Activated naive CD8-positive, alpha-beta T cell treated with anti-CD3 and anti-CD28 coated beads for 36 hours (primary cell): ENCODE data around the gene ZNF700. TPM values are rescaled to one million over a fixed set of nuclear protein-coding genes. Genes with fewer than 3 reads are reported as not detected.
A peak's percentile ranks its signal among the peaks of the same experiment; 100 is the strongest.
"Not testable (repeated sequence)": the region's sequence is repeated elsewhere in the genome, so short reads cannot be mapped to it uniquely, and the experiment has no call there.

Source experiments
- DNase-seq: peaks from one replicate; pipeline ENCODE4 v3.0.0; 2021
- H3K27ac Mint-ChIP-seq: one replicate; pipeline ENCODE4 v1.8.0; 2022; ENCODE audit warnings: mild to moderate bottlenecking, moderate library complexity, mixed read lengths
- H3K27me3 Mint-ChIP-seq: one replicate; pipeline ENCODE4 v1.8.0; 2022; ENCODE audit warnings: mild to moderate bottlenecking, mixed read lengths
- H3K36me3 Mint-ChIP-seq: one replicate; pipeline ENCODE4 v1.8.0; 2021; ENCODE audit warnings: mild to moderate bottlenecking, mixed read lengths
- H3K4me1 Mint-ChIP-seq: one replicate; pipeline ENCODE4 v1.8.0; 2021; ENCODE audit warnings: mixed read lengths
- H3K4me3 Mint-ChIP-seq: one replicate; pipeline ENCODE4 v1.8.0; 2022; ENCODE audit warnings: mild to moderate bottlenecking, moderate library complexity, mixed read lengths
- H3K9me3 Mint-ChIP-seq: one replicate; pipeline ENCODE4 v1.8.0; 2022; ENCODE audit warnings: mixed read lengths
- total RNA-seq, 2 experiments: library from RNA; stranded (reverse); gene quantifications; one replicate each; pipeline ENCODE4 v1.2.3, GENCODE V29; 2021

The ZNF700 gene
- total RNA-seq = 10 to 100 TPM; 10.2 to 11.3 TPM

DNA sequence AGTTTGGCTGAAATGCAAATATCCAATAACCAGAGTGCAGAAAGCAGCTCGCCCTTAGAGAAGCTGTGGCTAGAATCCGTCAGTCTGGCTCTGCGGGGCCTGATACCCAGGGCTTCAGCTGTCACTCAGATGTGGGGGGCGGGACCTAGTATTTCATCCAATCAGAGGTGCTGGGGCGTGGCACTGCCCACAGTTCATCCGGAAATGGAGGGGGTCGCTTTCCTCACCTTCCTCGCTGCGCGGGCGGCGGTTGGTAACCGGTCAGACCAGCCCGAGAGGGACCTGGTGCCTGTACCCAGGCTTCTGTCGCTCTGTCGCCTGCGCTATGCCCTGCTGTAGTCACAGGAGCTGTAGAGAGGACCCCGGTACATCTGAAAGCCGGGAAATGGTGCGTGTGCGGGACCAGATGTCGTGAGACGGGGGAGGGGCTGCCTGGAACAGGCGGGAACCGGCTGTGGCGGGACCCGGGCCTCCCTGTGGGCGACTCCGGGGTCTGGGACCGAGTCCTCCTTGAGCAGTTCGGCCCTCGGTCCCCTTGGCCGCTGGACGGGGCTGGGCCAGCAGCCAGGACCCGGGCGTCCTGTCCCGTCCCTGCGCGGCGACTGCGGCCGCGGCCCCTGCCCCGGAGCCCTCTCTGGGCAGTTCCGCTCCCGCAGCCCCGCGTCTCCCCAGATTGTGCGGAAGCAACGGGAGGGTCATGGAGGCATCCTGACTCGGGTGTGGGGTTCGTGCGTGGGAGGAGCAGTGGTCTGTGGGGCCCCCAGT, at the start of gene ZNF700:
TSS of gene ZNF700 (plus strand) at position 222 of the 765 bp plus-strand sequence. CDS start at position 326, 104 bp downstream.
- H3K4me3 Mint-ChIP-seq = peak within 1 kb of the TSS; percentile 83
- H3K9me3 Mint-ChIP-seq = peaks cover under 1% of the 10 kb centered on the region
- peaks cover 35% of the 10 kb centered on the region for H3K4me1 Mint-ChIP-seq
- peaks cover 32% of the 10 kb centered on the region for H3K36me3 Mint-ChIP-seq
- H3K27ac Mint-ChIP-seq = peak within 1 kb of the TSS; percentile 99
- peak; percentile 91 for DNase-seq
- H3K27me3 Mint-ChIP-seq = peaks cover 4% of the 10 kb centered on the region

GRCh38 chr19:11879687-11880266, 45.1 kb upstream of the ZNF700 start:
- DNase-seq = peak; percentile 42
- H3K9me3 Mint-ChIP-seq, H3K27ac Mint-ChIP-seq, H3K27me3 Mint-ChIP-seq, H3K4me1 Mint-ChIP-seq, H3K36me3 Mint-ChIP-seq, H3K4me3 Mint-ChIP-seq: not testable (repeated sequence)

DNA sequence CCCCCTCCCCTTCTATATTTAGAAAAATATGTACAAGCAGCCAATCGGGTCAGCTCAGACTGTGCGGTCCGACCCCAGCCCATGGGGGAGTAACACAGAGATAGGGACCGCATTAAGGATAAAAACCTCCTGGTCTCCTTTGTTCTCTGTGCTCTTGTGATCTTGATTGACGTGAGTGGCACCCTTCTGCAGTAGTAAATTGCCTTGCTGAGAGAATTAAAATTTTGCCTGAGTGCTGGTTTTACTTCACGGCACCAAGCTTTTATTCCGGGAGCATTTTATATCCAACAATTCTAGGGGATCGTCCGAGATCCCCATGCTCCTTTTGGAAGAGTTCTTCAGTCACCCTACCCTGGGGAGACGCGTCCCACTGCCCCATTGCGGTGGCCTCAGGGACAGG, 44.3 kb upstream of the ZNF700 start:
- no peak for DNase-seq
- Mint-ChIP-seq H3K36me3 (no peaks in the 10 kb centered on the region), H3K27me3 (no peaks in the 10 kb centered on the region), H3K4me1 (peaks cover 2% of the 10 kb centered on the region), H3K27ac (no peak overlapping the region), H3K4me3 (no peak overlapping the region), H3K9me3 (no peaks in the 10 kb centered on the region)

DNA sequence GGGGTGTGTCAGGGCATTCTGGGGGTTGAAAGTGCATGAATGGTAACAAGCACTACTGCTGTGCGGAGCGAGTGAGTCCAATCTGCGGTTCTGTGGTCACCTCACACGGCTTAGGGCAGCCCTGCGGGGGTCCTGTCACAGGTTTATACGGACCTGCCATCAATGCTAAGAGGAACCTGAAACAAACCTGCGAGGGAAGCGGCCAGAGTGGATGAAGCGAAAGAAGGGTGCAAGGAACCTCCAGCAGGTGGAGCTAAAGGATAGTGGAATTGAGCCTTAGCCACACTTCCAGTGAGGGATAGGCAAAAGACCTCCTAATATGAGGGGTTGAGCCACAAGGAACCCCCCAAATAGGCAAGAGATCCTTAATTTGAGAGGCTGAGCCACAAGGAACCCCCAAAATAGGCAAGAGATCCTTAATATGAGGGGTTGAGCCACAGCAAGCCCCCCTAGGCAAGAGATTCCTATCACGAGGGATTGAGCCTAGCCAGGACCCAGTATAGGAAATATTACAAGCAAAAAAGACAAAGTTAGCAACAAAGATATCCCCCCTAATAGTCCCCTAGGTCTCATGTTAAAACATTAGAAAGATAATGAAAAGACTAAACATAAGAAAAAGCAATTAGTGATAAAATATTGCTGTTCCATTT, 43.6 kb upstream of the ZNF700 start:
- no peak overlapping the region for H3K4me3 Mint-ChIP-seq
- no peaks in the 10 kb centered on the region for H3K9me3 Mint-ChIP-seq
- H3K4me1 Mint-ChIP-seq = peaks cover 2% of the 10 kb centered on the region
- H3K36me3 Mint-ChIP-seq = no peaks in the 10 kb centered on the region
- peak; percentile 53 for DNase-seq
- no peak overlapping the region for H3K27ac Mint-ChIP-seq
- H3K27me3 Mint-ChIP-seq = no peaks in the 10 kb centered on the region

GRCh38 chr19:11882606-11883005, 42.3 kb upstream of the ZNF700 start:
- DNase-seq = no peak
- Mint-ChIP-seq H3K27me3 (no peaks in the 10 kb centered on the region), H3K4me3 (no peak overlapping the region), H3K36me3 (no peaks in the 10 kb centered on the region), H3K27ac (no peak overlapping the region), H3K4me1 (peaks cover 7% of the 10 kb centered on the region), H3K9me3 (no peaks in the 10 kb centered on the region)

DNA sequence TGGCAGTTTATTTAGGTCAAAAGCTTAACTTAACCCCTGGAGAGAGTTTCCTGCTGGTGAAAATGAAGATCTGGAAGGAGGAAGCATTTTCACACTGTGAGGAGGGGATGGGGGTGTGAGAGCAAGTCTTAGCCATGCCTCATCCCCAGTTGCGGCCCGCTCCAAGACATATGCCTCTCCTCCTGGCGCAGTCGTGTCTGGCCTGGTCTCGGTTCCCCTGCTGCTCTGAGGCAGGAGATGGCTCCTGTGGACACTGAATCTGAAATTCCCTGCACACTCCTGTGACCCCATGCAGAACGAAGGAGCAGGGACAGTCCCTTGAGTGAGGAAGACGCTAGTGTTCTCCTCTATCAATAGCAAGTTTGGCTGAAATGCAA, 37.7 kb upstream of the ZNF700 start:
- Mint-ChIP-seq H3K4me3 (peak overlapping the region; percentile 85), H3K27ac (peak overlapping the region; percentile 66), H3K27me3 (no peaks in the 10 kb centered on the region), H3K36me3 (peaks cover 2% of the 10 kb centered on the region), H3K9me3 (no peaks in the 10 kb centered on the region), H3K4me1 (peaks cover 21% of the 10 kb centered on the region)
- no peak for DNase-seq

DNA sequence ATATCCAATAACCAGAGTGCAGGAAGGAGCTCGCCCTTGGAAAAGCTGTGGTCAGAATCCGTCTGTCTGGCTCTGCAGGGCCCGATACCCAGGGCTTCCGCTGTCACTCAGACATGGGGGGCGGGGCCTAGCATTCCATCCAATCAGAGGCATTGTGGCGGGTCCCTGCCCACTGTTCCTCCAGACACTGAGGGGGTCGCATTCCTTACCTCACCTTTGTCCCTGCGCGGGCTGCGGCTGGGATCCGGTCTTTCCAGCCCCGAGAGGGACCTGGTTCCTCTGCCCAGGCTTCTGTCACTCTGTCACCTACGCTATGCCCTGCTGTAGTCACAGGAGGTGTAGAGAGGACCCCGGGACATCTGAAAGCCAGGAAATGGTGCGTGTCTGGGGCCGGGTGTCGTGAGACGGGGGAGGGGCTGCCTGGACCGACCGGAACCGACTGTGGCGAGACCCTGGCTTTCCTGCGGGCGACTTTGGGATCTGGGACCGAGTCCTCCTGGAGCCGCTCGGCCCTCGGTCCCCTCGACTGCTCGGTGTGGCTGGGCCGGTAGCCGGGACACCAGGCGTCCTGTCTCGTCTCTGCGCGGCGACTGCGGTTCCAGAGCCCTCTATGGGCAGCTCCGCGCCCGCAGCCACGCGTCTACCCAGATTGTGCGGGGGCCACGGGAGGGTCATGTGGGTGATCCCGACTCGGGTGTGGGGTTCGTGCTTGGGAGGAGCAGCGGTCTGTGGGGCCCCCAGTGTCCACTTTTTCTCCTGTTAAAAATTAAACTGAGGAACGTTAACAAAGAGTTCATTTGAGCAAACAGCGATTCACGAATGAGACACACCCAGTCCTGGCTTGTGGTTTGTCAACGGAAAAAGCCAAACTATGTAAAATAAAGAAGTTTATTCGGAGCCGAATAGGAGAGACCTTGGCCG, 37.0 kb upstream of the ZNF700 start, which contains the start of gene ZNF69:
TSS of gene ZNF69 (plus strand) at position 172 of the 921 bp plus-strand sequence. CDS start at position 314, 142 bp downstream.
- Mint-ChIP-seq H3K4me1 (peaks cover 21% of the 10 kb centered on the region), H3K4me3 (peak within 1 kb of the TSS; percentile 85), H3K27me3 (no peaks in the 10 kb centered on the region), H3K36me3 (peaks cover 2% of the 10 kb centered on the region), H3K27ac (peak within 1 kb of the TSS; percentile 66), H3K9me3 (no peaks in the 10 kb centered on the region)
- peak; percentile 68 for DNase-seq

GRCh38 chr19:11889901-11890300, 35.0 kb upstream of the ZNF700 start:
- Mint-ChIP-seq H3K36me3 (peaks cover 17% of the 10 kb centered on the region), H3K4me1 (peaks cover 23% of the 10 kb centered on the region)
- not testable (repeated sequence) for H3K27ac Mint-ChIP-seq, H3K27me3 Mint-ChIP-seq, DNase-seq, H3K9me3 Mint-ChIP-seq, H3K4me3 Mint-ChIP-seq

GRCh38 chr19:11890634-11891033, 34.3 kb upstream of the ZNF700 start:
- peaks cover 6% of the 10 kb centered on the region for H3K9me3 Mint-ChIP-seq
- H3K27me3 Mint-ChIP-seq = no peaks in the 10 kb centered on the region
- H3K4me3 Mint-ChIP-seq = no peak overlapping the region
- H3K36me3 Mint-ChIP-seq = peaks cover 24% of the 10 kb centered on the region
- DNase-seq = no peak
- no peak overlapping the region for H3K27ac Mint-ChIP-seq
- H3K4me1 Mint-ChIP-seq = peaks cover 23% of the 10 kb centered on the region

GRCh38 chr19:11894851-11895250, 30.1 kb upstream of the ZNF700 start:
- H3K4me3 Mint-ChIP-seq = no peak overlapping the region
- H3K9me3 Mint-ChIP-seq = peaks cover 21% of the 10 kb centered on the region

DNA sequence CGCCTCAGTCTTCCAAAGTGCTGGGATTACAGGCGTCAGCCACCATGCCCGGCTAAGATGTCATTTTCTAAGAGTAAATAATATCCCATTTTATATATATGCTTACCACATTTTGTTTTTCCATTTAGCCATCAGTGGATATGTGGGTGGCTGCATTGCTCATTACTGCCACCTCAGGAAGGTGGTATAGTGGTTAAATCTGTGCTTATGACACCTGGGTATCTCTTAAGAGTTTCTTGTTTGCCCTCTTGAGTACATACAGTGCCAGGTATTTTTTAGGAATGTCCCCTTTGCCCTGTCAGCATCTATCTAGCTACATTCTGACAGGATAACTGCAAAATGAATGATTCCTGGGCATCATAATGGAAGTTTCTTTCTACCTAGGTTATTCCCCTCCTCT, 22.7 kb upstream of the ZNF700 start:
- no peak overlapping the region for H3K4me3 Mint-ChIP-seq
- H3K27me3 Mint-ChIP-seq = no peaks in the 10 kb centered on the region
- H3K9me3 Mint-ChIP-seq = peaks cover 59% of the 10 kb centered on the region
- no peak for DNase-seq
- no peaks in the 10 kb centered on the region for H3K4me1 Mint-ChIP-seq
- H3K27ac Mint-ChIP-seq = no peak overlapping the region
- H3K36me3 Mint-ChIP-seq = peaks cover 80% of the 10 kb centered on the region

More at GRCh38 chr19:11894851-11895250, 30.1 kb upstream of the ZNF700 start:
- Mint-ChIP-seq H3K27me3 (no peaks in the 10 kb centered on the region), H3K36me3 (peaks cover 44% of the 10 kb centered on the region), H3K4me1 (peaks cover 3% of the 10 kb centered on the region), H3K27ac (no peak overlapping the region)
- no peak for DNase-seq

GRCh38 chr19:11905928-11906327, 19.0 kb upstream of the ZNF700 start:
- no peak overlapping the region for H3K4me3 Mint-ChIP-seq
- no peak overlapping the region for H3K27ac Mint-ChIP-seq
- H3K9me3 Mint-ChIP-seq = peaks cover 66% of the 10 kb centered on the region
- peaks cover 69% of the 10 kb centered on the region for H3K36me3 Mint-ChIP-seq
- DNase-seq = no peak
- H3K4me1 Mint-ChIP-seq = no peaks in the 10 kb centered on the region
- H3K27me3 Mint-ChIP-seq = no peaks in the 10 kb centered on the region

DNA sequence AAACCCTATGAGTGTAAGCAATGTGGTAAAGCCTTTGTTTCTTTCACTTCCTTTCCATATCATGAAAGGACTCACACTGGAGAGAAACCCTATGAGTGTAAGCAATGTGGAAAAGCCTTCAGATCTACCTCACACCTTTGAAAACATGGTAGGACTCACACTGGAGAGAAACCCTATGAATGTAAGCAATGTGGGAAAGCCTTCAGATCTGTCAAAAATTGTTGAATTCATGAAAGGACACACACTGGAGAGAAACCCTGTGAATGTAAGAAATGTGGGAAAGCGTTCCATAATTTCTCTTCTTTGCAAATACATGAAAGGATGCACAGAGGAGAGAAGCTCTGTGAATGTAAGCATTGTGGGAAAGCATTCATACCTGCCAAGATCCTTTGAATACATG, 13.0 kb upstream of the ZNF700 start:
- not testable (repeated sequence) for H3K4me3 Mint-ChIP-seq, DNase-seq, H3K27me3 Mint-ChIP-seq, H3K27ac Mint-ChIP-seq, H3K4me1 Mint-ChIP-seq
- Mint-ChIP-seq H3K9me3 (peaks cover 51% of the 10 kb centered on the region), H3K36me3 (peaks cover 30% of the 10 kb centered on the region)

DNA sequence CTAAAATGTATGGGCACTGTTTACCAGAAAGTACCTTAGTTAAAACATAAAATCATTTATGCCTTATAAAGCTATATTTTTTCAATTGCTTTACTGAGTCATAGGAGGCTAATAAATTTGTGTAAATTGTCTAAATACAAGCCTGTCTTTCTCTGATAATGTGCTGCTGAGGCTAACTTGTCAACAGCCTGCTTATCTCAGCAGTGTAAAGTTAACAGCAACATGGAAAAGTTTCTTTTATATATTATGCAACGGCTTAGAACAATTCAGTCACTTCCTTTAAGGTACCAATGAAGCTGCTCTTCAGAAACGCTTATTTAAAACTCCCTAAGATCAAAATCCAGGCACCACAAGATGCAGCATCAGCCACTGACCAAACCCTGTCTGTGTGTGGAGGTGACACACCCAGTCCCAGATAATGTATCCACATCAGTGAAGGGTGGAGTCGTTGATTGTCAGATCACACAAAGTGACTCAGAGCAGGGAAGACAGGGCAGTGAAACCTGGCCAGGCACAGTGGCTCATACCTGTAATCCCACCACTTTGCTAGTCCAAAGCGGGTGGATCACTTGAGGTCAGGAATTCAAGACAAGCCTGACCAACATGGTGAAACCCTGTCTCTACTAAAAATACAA, 10.4 kb upstream of the ZNF700 start:
- not testable (repeated sequence) for H3K27me3 Mint-ChIP-seq, DNase-seq, H3K4me1 Mint-ChIP-seq, H3K27ac Mint-ChIP-seq, H3K4me3 Mint-ChIP-seq
- Mint-ChIP-seq H3K36me3 (peaks cover 20% of the 10 kb centered on the region), H3K9me3 (peaks cover 31% of the 10 kb centered on the region)
